GM12872 (cell line): Measurements from ENCODE around the gene ARL11.
A peak's percentile ranks its signal among the peaks of the same experiment; 100 is the strongest.

Experiments used
- TF ChIP-seq, protein P1 (sequence below): IDR thresholded peaks from 3 replicates; pipeline ENCODE4 v1.5.1; 2011; ENCODE audit warnings: low read depth, mild to moderate bottlenecking, low read length, moderate library complexity; ENCODE audit not compliant: insufficient read depth

Gene ARL11

DNA sequence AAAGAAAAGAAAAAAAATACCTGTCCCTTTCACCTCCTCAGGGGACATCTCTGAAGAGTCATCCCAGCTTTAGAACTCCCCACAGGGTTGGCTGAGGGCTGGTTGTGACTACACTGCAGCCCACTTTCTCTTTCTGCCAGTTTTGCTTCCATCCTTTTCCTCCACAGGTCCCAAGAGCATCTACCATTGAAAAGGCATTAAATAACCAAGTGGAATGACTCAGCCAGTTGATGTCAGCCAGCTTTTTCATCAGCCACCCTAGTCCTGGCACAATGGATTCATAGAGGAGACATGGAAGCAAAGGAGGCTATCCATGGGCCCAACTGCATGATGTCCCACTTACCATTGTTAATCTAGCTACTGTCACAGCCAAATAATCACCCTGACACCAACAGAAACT is 33.7 kb upstream of the ARL11 start:
- TF ChIP-seq, protein P1, sequence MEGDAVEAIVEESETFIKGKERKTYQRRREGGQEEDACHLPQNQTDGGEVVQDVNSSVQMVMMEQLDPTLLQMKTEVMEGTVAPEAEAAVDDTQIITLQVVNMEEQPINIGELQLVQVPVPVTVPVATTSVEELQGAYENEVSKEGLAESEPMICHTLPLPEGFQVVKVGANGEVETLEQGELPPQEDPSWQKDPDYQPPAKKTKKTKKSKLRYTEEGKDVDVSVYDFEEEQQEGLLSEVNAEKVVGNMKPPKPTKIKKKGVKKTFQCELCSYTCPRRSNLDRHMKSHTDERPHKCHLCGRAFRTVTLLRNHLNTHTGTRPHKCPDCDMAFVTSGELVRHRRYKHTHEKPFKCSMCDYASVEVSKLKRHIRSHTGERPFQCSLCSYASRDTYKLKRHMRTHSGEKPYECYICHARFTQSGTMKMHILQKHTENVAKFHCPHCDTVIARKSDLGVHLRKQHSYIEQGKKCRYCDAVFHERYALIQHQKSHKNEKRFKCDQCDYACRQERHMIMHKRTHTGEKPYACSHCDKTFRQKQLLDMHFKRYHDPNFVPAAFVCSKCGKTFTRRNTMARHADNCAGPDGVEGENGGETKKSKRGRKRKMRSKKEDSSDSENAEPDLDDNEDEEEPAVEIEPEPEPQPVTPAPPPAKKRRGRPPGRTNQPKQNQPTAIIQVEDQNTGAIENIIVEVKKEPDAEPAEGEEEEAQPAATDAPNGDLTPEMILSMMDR = no peak

DNA sequence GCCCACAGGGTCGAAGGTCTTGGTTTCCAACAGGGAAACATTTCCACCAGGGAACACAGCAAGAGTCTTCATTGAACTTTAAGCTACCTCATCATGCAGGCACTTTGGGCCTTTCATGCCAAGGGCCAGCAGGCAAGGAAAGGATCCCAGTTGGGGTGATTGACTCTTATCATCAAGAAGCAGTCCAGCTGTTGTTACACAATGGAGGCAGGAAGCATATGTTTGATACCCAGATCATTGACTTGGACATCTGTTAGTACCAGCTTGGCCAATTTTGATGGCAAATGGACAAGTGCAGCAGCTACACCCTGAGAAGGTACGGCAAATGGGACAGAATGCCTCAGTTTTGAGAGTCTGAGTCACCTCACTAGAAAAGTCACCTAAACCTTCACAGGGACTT is 32.1 kb upstream of the ARL11 start:
- TF ChIP-seq, protein P1 = no peak

- TF ChIP-seq, protein P1 = no peak
Observed at GRCh38 chr13:49597043-49597641, 31.2 kb upstream of the ARL11 start.

DNA sequence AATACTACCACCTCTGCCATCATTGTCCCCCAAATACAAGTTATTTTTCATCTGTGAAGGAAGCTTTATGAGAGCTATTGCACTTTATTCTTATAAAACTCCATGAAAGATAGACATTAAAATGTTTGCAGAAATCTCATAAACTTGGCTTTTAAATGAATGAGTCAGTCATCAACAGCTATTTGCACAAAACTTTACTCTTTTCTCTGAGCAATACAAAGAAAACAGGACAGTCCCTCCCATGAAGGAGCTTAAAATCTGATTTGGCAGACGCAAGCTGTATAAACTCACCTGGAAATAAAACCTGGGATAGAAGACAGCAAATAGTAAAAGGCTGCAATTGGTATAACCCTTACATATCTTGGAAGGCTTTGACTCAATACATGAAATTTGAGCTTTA is 26.3 kb upstream of the ARL11 start:
- TF ChIP-seq, protein P1 = no peak

DNA sequence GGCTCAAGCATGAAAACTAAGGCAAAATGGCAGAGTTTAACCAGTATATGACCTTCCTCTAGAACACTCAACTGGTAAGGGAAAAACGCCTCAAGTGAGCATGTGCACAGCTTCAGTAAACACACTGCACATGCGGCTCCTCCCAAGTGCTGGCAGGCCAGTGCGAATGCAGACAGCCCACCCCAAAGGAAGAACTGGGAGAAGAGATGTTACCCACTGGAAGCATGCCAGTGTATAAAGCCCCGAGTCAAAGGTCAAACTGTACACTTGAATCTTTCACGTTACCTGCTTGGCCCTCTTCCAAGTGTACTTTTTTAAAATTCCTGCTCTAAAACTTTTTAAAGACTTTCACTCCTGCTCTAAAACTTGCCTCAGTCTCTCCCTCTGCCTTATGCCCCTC is 23.7 kb upstream of the ARL11 start:
- TF ChIP-seq, protein P1 = no peak

- TF ChIP-seq, protein P1 = peak; percentile 83
Observed at GRCh38 chr13:49606747-49607648, 21.3 kb upstream of the ARL11 start.

DNA sequence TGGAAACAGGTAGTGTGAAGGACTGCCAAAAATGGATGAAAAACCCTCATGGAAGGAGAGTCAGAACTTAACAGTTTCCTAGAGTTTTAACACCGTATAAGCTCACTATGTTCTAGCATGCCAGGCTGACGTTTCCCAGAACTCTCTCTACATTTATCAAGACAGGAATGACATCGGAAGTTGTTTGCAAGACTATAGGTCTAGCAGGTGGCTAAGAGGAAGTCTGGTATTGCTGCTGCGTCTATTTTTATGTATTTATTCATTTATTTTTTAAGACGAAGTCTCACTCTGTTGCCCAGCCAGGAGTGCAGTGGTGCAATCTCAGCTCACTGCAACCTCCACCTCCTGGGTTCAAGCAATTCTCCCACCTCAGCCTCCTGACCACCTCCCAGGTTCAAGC is 20.5 kb upstream of the ARL11 start:
- TF ChIP-seq, protein P1 = no peak
